ENCODE data around the gene NUDT3.

The NUDT3 gene

DNA sequence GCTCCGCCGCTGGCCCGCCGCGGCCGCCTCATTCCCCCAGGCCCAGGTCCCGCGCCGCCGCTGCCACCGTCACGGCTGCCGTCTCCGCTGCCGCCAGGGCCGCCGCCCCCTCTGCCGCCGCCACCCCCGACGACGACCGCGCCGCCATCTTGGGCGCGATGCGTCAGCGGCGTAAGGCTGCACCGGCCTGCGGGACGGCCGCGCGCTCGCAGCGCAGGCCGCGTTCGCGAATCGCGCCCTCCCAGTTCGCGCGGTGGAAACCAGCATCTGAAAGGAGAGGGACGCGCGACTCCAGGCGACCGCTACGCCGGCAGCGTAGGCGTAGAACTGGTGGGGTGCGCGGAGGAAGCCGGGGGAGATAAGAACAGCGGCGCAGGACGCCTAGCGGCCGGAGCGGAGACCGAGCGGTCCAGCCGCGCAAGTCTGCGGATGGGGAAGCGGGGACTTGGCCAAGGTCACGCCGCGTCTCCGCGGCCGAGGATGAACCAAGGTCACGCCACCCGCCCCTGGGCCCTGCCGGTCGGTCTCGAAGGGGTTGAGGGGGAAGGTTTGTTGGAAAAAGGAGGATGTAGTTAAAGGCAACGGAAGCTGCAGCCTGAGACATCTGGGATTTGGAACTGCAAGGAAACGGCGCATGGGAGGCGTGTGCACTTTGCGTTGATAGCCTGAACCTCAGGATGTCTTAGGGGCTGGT, at the start of gene NUDT3:
Gene NUDT3, minus strand, starts transcription at position 173 of the 694 bp plus-strand sequence. CDS start 307 bp downstream, outside the sequence.
- DNase-seq (ENCODE audit: low read depth): peak; percentile 94
- H3K4me3 ChIP-seq (ENCODE audit: low read depth, low read length): peak within 1 kb of the TSS; percentile 85
- TF ChIP-seq, protein P1, sequence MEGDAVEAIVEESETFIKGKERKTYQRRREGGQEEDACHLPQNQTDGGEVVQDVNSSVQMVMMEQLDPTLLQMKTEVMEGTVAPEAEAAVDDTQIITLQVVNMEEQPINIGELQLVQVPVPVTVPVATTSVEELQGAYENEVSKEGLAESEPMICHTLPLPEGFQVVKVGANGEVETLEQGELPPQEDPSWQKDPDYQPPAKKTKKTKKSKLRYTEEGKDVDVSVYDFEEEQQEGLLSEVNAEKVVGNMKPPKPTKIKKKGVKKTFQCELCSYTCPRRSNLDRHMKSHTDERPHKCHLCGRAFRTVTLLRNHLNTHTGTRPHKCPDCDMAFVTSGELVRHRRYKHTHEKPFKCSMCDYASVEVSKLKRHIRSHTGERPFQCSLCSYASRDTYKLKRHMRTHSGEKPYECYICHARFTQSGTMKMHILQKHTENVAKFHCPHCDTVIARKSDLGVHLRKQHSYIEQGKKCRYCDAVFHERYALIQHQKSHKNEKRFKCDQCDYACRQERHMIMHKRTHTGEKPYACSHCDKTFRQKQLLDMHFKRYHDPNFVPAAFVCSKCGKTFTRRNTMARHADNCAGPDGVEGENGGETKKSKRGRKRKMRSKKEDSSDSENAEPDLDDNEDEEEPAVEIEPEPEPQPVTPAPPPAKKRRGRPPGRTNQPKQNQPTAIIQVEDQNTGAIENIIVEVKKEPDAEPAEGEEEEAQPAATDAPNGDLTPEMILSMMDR (conservative IDR thresholded peaks at IDR 0.05; ENCODE audit: low read depth, low read length): peak; percentile 85

- no peak overlapping the region for H3K4me3 ChIP-seq (ENCODE audit: low read depth, low read length)
- no peak for DNase-seq (ENCODE audit: low read depth)
- TF ChIP-seq, protein P1 (conservative IDR thresholded peaks at IDR 0.05; ENCODE audit: low read depth, low read length): no peak
Observed at GRCh38 chr6:34441526-34441925, 49.1 kb upstream of the NUDT3 start.

- TF ChIP-seq, protein P1 (conservative IDR thresholded peaks at IDR 0.05; ENCODE audit: low read depth, low read length): no peak
- no peak overlapping the region for H3K4me3 ChIP-seq (ENCODE audit: low read depth, low read length)
- DNase-seq (ENCODE audit: low read depth): no peak
Observed at GRCh38 chr6:34439442-34439841, 47.0 kb upstream of the NUDT3 start.

- DNase-seq (ENCODE audit: low read depth): no peak
- H3K4me3 ChIP-seq (ENCODE audit: low read depth, low read length): no peak overlapping the region
- TF ChIP-seq, protein P1 (conservative IDR thresholded peaks at IDR 0.05; ENCODE audit: low read depth, low read length): no peak
Observed at GRCh38 chr6:34438705-34439104, 46.2 kb upstream of the NUDT3 start.

DNA sequence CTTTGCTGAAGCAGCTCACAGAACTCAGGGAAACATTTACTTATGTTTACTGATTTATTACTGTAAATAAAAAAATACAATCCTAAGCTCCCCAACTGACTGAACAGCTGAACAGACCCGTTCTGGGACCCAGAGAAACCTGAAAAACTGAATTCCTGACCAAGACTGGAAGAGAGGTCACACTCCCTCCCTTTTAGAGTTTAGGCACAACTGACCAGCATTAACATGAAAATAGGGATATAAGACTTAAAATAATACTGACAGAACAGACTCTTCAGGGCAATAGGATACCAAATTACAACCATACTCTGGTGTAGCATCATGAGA, 45.1 kb upstream of the NUDT3 start:
- DNase-seq (ENCODE audit: low read depth): no peak
- H3K4me3 ChIP-seq (ENCODE audit: low read depth, low read length): no peak overlapping the region
- TF ChIP-seq, protein P1 (conservative IDR thresholded peaks at IDR 0.05; ENCODE audit: low read depth, low read length): no peak

DNA sequence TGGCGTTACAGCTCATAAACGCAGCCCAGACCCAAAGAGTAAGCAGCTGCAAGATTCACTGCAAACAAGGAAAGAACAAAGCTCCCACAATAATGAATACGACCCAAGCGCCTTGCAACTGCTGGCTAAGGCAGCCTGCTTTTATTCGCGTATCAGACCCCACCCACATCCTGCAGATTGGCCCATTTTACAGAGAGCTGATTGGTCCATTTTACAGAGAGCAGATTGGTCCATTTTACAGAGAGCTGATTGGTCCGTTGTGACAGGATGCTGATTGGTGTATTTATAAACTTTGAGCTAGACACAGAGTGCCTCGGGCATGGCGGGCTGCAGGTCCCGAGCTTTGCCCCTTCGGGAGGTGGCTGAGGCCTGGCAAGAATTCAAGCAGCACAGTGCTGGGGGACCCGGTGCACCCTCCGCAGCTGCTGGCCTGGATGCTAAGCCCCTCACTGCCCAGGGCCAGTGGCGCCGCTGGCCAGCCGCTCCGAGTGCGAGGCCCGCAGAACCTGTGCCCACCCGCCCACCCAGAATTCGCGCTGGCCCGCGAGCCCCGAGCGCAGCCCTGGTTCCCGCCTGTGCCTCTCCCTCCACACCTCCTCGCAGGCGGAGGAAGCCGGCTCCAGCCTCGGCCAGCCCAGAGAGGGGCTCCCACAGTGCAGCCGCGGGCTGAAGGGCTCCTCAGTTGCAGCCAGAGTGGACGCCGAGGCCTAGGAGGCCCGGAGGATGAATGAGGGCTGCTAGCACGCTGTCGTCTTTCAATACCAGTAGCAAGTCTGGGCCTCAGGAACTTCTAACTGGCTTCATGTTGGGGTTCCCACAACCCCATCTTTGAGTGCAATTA, 44.6 kb upstream of the NUDT3 start:
- TF ChIP-seq, protein P1 (conservative IDR thresholded peaks at IDR 0.05; ENCODE audit: low read depth, low read length): no peak
- DNase-seq (ENCODE audit: low read depth): no peak
- no peak overlapping the region for H3K4me3 ChIP-seq (ENCODE audit: low read depth, low read length)

Data from choroid plexus epithelial cell (primary cell).